Right lobe of liver (tissue), 4 donors: ENCODE data around the gene SLC38A5.

ENCODE experiments used
- POLR2A ChIP-seq: fragments of 450-650 bp; IDR thresholded peaks from one replicate; pipeline ENCODE4 v1.6.1; 2017; ENCODE audit warnings: antibody characterized with exemption, mild to moderate bottlenecking
- TF ChIP-seq, protein P1 (sequence below), 4 donors: fragments of 200-600 bp in 3 of 4; fragments of 450-650 bp in 1 of 4; IDR thresholded peaks; one replicate each; pipeline versions ENCODE4 v1.5.1 to v1.8.0; 2016 to 2022; ENCODE audit warnings: antibody characterized with exemption in 4 of 4, mild to moderate bottlenecking in 2 of 4
- donor health status: DM: no; HTN: no; CAD: no.
- donor health status: DM: no; HTN: no; CAD: no.
- donor health status: DM: no; HTN: yes; CAD: no.

DNA sequence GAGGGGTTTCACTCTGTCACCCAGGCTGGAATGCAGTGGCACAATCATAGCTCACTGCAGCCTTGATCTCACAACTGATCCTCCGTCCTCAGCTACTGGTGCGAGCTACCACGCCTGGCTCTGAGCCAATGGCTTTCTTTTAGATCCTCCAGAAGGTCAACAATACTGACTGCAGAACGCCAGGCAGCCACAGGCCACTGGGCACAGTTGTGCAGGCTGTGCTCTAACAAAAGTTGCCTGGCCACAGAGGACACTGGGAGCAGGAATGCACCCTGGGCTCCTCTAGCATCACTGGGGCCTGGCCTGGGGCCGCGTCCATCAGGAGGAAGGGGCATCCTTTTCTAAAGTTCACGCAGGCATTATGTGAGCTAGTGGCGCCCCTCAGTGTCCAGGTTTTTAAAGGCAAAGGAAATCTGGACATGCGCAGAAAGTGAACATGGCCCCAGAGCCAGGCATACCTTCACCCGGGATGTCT is 23.9 kb upstream of the SLC38A5 start:
- TF ChIP-seq, protein P1, sequence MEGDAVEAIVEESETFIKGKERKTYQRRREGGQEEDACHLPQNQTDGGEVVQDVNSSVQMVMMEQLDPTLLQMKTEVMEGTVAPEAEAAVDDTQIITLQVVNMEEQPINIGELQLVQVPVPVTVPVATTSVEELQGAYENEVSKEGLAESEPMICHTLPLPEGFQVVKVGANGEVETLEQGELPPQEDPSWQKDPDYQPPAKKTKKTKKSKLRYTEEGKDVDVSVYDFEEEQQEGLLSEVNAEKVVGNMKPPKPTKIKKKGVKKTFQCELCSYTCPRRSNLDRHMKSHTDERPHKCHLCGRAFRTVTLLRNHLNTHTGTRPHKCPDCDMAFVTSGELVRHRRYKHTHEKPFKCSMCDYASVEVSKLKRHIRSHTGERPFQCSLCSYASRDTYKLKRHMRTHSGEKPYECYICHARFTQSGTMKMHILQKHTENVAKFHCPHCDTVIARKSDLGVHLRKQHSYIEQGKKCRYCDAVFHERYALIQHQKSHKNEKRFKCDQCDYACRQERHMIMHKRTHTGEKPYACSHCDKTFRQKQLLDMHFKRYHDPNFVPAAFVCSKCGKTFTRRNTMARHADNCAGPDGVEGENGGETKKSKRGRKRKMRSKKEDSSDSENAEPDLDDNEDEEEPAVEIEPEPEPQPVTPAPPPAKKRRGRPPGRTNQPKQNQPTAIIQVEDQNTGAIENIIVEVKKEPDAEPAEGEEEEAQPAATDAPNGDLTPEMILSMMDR (IDR thresholded peaks at IDR 0.05): peak in 3 of 4 donors; percentile 12 to 20 (median 13)
- TF ChIP-seq POLR2A: no peak
